ENCODE results near the gene TCF25. TPM values are rescaled to one million over a fixed set of nuclear protein-coding genes. Genes with fewer than 3 reads are reported as not detected.
"Not testable (repeated sequence)": the region's sequence is repeated elsewhere in the genome, so short reads cannot be mapped to it uniquely, and the experiment has no call there.

Gene TCF25
- polyA plus RNA-seq, 1 donor from 2014 or later: 135 TPM

- peak overlapping the region in 2 of 3 donors; percentile 62 to 83 for H3K27ac Mint-ChIP-seq
- H3K36me3 Mint-ChIP-seq: peaks cover 4% of the 10 kb centered on the region
- no peak overlapping the region for H3K4me3 Mint-ChIP-seq
Measured at GRCh38 chr16:89913408-89914387, 40.3 kb downstream of the TCF25 start.

GRCh38 chr16:89914642-89915285 lies 41.4 kb downstream of the TCF25 start:
- H3K9me3 Mint-ChIP-seq, H3K4me1 Mint-ChIP-seq, H3K4me3 Mint-ChIP-seq, H3K36me3 Mint-ChIP-seq, H3K27ac Mint-ChIP-seq: not testable (repeated sequence)
- H3K27me3 Mint-ChIP-seq: peaks cover 11% of the 10 kb centered on the region

More at GRCh38 chr16:89913408-89914387, 40.3 kb downstream of the TCF25 start:
- Mint-ChIP-seq H3K9me3 (no peaks in the 10 kb centered on the region), H3K27me3 (peaks cover under 1% of the 10 kb centered on the region), H3K4me1 (peaks cover 0 to 11% (median 1%) of the 10 kb centered on the region in 3 donors)

GRCh38 chr16:89915303-89916232 lies 42.2 kb downstream of the TCF25 start:
- H3K9me3 Mint-ChIP-seq: no peaks in the 10 kb centered on the region
- H3K27me3 Mint-ChIP-seq: peaks cover 18% of the 10 kb centered on the region
- peak overlapping the region in 1 of 4 donors; percentile 33 for H3K4me3 Mint-ChIP-seq
- H3K36me3 Mint-ChIP-seq: peaks cover 4% of the 10 kb centered on the region
- peak overlapping the region in 1 of 3 donors; percentile 35 for H3K27ac Mint-ChIP-seq
- peaks cover 0 to 10% (median 3%) of the 10 kb centered on the region in 3 donors for H3K4me1 Mint-ChIP-seq

GRCh38 chr16:89917773-89918452 lies 44.5 kb downstream of the TCF25 start:
- H3K36me3 Mint-ChIP-seq: peaks cover 2% of the 10 kb centered on the region
- H3K4me1 Mint-ChIP-seq: peaks cover 0 to 16% (median 9%) of the 10 kb centered on the region in 3 donors
- peak overlapping the region; percentile 65 to 84 (median 76) for H3K4me3 Mint-ChIP-seq
- H3K9me3 Mint-ChIP-seq: no peaks in the 10 kb centered on the region
- peak overlapping the region in 2 of 3 donors; percentile 5 to 76 for H3K27ac Mint-ChIP-seq
- H3K27me3 Mint-ChIP-seq: peaks cover 30% of the 10 kb centered on the region

DNA sequence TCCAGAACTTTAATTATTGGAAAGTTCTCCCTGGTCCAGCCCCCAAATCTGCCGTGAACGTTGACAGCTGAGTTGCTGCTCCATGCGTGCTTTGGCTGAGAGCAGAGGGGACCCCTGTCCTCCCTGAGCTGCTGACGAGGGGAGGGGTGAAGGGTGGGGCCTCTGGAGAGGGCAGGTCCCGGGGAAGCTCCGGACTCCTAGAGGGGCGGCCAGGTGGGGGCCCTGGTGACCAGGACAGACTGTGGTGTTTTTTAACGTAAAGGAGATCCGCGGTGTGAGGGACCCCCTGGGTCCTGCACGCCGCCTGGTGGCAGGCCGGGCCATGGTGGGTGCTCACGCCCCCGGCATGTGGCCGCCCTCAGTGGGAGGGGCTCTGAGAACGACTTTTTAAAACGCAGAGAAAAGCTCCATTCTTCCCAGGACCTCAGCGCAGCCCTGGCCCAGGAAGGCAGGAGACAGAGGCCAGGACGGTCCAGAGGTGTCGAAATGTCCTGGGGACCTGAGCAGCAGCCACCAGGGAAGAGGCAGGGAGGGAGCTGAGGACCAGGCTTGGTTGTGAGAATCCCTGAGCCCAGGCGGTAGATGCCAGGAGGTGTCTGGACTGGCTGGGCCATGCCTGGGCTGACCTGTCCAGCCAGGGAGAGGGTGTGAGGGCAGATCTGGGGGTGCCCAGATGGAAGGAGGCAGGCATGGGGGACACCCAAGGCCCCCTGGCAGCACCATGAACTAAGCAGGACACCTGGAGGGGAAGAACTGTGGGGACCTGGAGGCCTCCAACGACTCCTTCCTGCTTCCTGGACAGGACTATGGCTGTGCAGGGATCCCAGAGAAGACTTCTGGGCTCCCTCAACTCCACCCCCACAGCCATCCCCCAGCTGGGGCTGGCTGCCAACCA lies 45.3 kb downstream of the TCF25 start, which contains the start of gene MC1R:
Gene MC1R (plus strand): TSS at position 410 of the 895 bp plus-strand sequence. CDS start 397 bp downstream, at position 807.
- Mint-ChIP-seq H3K9me3 (no peaks in the 10 kb centered on the region), H3K27ac (peak within 1 kb of the TSS in 2 of 3 donors; percentile 5 to 76)

DNA sequence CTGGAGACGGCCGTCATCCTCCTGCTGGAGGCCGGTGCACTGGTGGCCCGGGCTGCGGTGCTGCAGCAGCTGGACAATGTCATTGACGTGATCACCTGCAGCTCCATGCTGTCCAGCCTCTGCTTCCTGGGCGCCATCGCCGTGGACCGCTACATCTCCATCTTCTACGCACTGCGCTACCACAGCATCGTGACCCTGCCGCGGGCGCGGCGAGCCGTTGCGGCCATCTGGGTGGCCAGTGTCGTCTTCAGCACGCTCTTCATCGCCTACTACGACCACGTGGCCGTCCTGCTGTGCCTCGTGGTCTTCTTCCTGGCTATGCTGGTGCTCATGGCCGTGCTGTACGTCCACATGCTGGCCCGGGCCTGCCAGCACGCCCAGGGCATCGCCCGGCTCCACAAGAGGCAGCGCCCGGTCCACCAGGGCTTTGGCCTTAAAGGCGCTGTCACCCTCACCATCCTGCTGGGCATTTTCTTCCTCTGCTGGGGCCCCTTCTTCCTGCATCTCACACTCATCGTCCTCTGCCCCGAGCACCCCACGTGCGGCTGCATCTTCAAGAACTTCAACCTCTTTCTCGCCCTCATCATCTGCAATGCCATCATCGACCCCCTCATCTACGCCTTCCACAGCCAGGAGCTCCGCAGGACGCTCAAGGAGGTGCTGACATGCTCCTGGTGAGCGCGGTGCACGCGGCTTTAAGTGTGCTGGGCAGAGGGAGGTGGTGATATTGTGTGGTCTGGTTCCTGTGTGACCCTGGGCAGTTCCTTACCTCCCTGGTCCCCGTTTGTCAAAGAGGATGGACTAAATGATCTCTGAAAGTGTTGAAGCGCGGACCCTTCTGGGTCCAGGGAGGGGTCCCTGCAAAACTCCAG lies 46.4 kb downstream of the TCF25 start:
- Mint-ChIP-seq H3K9me3 (no peaks in the 10 kb centered on the region), H3K27me3 (peaks cover 34% of the 10 kb centered on the region), H3K36me3 (peaks cover 2% of the 10 kb centered on the region), H3K4me1 (peaks cover 0 to 16% (median 9%) of the 10 kb centered on the region in 3 donors), H3K27ac (peak overlapping the region in 1 of 3 donors; percentile 45), H3K4me3 (peak overlapping the region; percentile 19 to 84 (median 30))

More for the DNA sequence above, 45.3 kb downstream of the TCF25 start, which contains the start of gene MC1R:
- peak within 1 kb of the TSS; percentile 65 to 84 (median 76) for H3K4me3 Mint-ChIP-seq
- peaks cover 0 to 16% (median 9%) of the 10 kb centered on the region in 3 donors for H3K4me1 Mint-ChIP-seq
- peaks cover 30% of the 10 kb centered on the region for H3K27me3 Mint-ChIP-seq
- peaks cover 2% of the 10 kb centered on the region for H3K36me3 Mint-ChIP-seq

- Mint-ChIP-seq H3K27me3 (peaks cover 37% of the 10 kb centered on the region), H3K4me1 (peaks cover 0 to 18% (median 11%) of the 10 kb centered on the region in 3 donors), H3K36me3 (peaks cover 2% of the 10 kb centered on the region), H3K27ac (peak overlapping the region in 1 of 3 donors; percentile 45), H3K4me3 (peak overlapping the region in 2 of 4 donors; percentile 26 to 45), H3K9me3 (no peaks in the 10 kb centered on the region)
Measured at GRCh38 chr16:89920723-89921122, 47.3 kb downstream of the TCF25 start.

DNA sequence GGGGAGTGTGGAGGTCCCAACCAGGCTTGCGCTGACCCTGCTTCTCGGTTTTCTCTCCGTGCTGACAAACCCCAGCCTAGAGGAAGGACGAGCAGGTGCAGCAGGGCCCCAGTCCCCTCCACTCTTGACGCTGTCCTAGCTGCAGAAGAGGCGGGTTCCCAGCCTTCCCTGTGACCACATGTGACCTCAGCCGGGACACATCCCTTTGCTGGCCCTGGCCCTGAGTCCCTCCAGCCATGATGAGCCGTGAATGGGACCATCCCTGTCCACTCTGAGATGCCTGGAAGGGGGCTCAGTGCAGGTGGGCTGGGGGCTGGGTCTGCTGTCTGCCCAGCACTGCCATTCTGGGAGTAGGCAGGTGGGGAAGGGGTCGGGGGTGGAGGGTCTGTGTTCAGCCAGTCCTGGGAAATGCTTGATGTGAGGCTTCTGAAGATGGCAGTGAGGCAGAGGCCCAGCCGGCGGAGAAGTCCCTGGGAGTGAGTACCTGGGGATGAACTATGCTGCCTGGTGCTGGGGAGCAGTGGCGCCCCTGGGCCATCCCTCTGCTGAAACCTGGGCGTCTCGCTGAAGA lies 47.8 kb downstream of the TCF25 start:
- peak overlapping the region in 2 of 4 donors; percentile 26 to 68 for H3K4me3 Mint-ChIP-seq
- H3K27ac Mint-ChIP-seq: peak overlapping the region in 1 of 3 donors; percentile 45
- no peaks in the 10 kb centered on the region for H3K9me3 Mint-ChIP-seq
- peaks cover 0 to 18% (median 11%) of the 10 kb centered on the region in 3 donors for H3K4me1 Mint-ChIP-seq
- H3K36me3 Mint-ChIP-seq: peaks cover 2% of the 10 kb centered on the region
- H3K27me3 Mint-ChIP-seq: peaks cover 37% of the 10 kb centered on the region

DNA sequence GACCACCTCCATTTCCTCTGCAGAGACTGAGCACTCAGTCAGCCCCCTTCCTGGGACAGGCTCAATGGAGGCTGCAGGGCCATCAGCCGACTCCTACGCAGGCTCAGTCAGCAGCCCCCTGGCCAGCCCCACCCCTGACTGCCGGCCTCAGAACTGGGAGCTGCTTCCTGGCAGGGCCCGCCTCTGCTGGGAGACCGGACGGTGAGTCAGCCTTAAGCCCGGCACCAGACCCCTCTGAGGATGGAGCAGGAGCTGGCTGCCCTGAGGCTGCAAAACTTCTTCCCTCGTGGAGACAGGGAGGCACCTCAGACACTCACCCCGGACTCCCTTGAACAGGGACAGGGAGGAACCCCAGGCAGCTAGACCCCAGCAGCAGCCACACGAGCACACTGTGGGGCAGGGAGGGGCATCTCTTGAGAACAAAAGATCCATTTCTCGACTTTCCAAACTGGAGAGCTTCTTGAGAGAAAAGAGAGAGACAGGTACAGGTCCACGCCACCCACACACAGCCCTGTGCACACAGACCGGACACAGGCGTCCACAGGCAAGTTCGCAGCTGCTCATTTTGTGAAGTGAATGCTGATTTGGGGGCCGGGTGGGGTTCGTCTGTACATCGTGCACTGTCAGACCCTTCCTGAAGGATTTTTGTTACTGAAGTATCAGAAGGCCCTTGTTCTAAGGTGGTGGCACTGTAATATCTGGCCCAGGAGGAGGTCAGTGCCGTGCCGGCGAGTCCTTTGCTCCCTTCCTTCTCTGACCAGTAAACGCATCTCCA lies 48.5 kb downstream of the TCF25 start:
- H3K27ac Mint-ChIP-seq: peak overlapping the region in 1 of 3 donors; percentile 48
- peaks cover 0 to 18% (median 11%) of the 10 kb centered on the region in 3 donors for H3K4me1 Mint-ChIP-seq
- peaks cover 41% of the 10 kb centered on the region for H3K27me3 Mint-ChIP-seq
- peak overlapping the region; percentile 25 to 83 (median 63) for H3K4me3 Mint-ChIP-seq
- H3K9me3 Mint-ChIP-seq: no peaks in the 10 kb centered on the region
- H3K36me3 Mint-ChIP-seq: no peaks in the 10 kb centered on the region

GRCh38 chr16:89922477-89922883 lies 49.1 kb downstream of the TCF25 start:
- H3K27ac Mint-ChIP-seq: peak overlapping the region in 2 of 3 donors; percentile 48 to 78
- no peaks in the 10 kb centered on the region for H3K36me3 Mint-ChIP-seq
- H3K9me3 Mint-ChIP-seq: no peaks in the 10 kb centered on the region
- H3K4me3 Mint-ChIP-seq: peak overlapping the region; percentile 25 to 83 (median 63)
- H3K4me1 Mint-ChIP-seq: peaks cover 0 to 17% (median 11%) of the 10 kb centered on the region in 3 donors
- peaks cover 41% of the 10 kb centered on the region for H3K27me3 Mint-ChIP-seq

Data from IgD-negative memory B cell (primary cell).